Stomach (tissue), 9 donors: ENCODE data around the gene DNLZ. TPM values are rescaled to one million over a fixed set of nuclear protein-coding genes. Genes with fewer than 3 reads are reported as not detected.
A peak's percentile ranks its signal among the peaks of the same experiment; 100 is the strongest.

Experiments used
- DNase-seq, 2 donors: peaks; one replicate each; pipeline versions ENCODE4 v3.0.0 to v3.0.0-alpha.2; 2013 to 2019
- H3K27ac ChIP-seq, 5 donors: fragments of 200-600 bp in 4 of 5; sonication (generic) in 4 of 5; one replicate each; pipeline ENCODE4 v1.5.1; 2013 to 2019; ENCODE audit warnings: mild to moderate bottlenecking in 1 of 5, moderate library complexity in 1 of 5
- H3K27me3 ChIP-seq, 3 donors: fragments of 200-600 bp; sonication (generic); one replicate each; pipeline ENCODE4 v1.5.1; 2017 to 2019; ENCODE audit warnings: mixed run types in 1 of 3
- H3K36me3 ChIP-seq, 4 donors: fragments of 200-600 bp; sonication (generic); 1 replicate in 3 of 4; 2 replicates in 1 of 4; pipeline ENCODE4 v1.5.1; 2016 to 2019
- H3K4me1 ChIP-seq, 4 donors: fragments of 200-600 bp; sonication (generic); one replicate each; pipeline ENCODE4 v1.5.1; 2016 to 2019
- H3K4me3 ChIP-seq, 4 donors: fragments of 200-600 bp; sonication (generic) in 3 of 4; one replicate each; pipeline ENCODE4 v1.5.1; 2016 to 2019; ENCODE audit warnings: mild to moderate bottlenecking in 1 of 4
- H3K9me3 ChIP-seq, 4 donors: fragments of 200-600 bp; sonication (generic); one replicate each; pipeline ENCODE4 v1.5.1; 2016 to 2019
- CTCF ChIP-seq, 7 experiments: fragments of 450-650 bp in 4 of 7; fragments of 200-600 bp in 3 of 7; sonication (generic) in 3 of 7; IDR thresholded peaks; one replicate each; pipeline ENCODE4 v1.5.1; 2016 to 2019; ENCODE audit warnings: antibody characterized with exemption in 7 of 7, control low read depth in 2 of 7, mild to moderate bottlenecking in 1 of 7
- EP300 ChIP-seq: sonication (generic); formaldehyde crosslinking; IDR thresholded peaks from one replicate; pipeline ENCODE4 v1.6.1; 2017; ENCODE audit warnings: antibody characterized with exemption
- POLR2A ChIP-seq, 4 donors: fragments of 450-650 bp; IDR thresholded peaks; one replicate each; pipeline ENCODE4 v1.6.1; 2016; ENCODE audit warnings: antibody characterized with exemption in 4 of 4, control low read depth in 2 of 4, mild to moderate bottlenecking in 1 of 4, moderate library complexity in 1 of 4
- POLR2AphosphoS5 ChIP-seq, 3 donors: sonication (generic); formaldehyde crosslinking; IDR thresholded peaks; one replicate each; pipeline ENCODE4 v1.6.1; 2016; ENCODE audit warnings: antibody characterized with exemption in 3 of 3
- WGBS, 5 donors: extraction: QIAGEN DNeasy Blood & Tissue Kit in 3 of 5; methylation state at CpG; one replicate each; pipeline versions ENCODE4 v1.1.5 to v1.1.7; 2013 to 2018; 5-methylcytosine and 5-hydroxymethylcytosine counted together
- intact Hi-C: fragments of 100-400 bp; cut with DNase I; formaldehyde crosslinking; loops from one replicate; pipeline ENCODE4 v1.15.1; 2023; ENCODE audit warnings: low total_unique reads
- polyA plus RNA-seq, 3 donors: library from polyadenylated mRNA; stranded (reverse); fragments of 200-250 nt; gene quantifications; one replicate each; pipeline ENCODE4 v1.2.3, GENCODE V29; 2013
- total RNA-seq, 5 donors: library from RNA; depleted of rRNA; stranded (reverse); fragments of >200 nt; gene quantifications; one replicate each; pipeline versions ENCODE4 v1.1.0 to v1.2.3, GENCODE V29; 2014 to 2016
- donor health status: healthy with polysubstance abuse.
- donor health status: Bipolar disorder and iron deficiency.
- donor health status: healthy.

Gene DNLZ
- total and polyA plus RNA-seq, 8 donors: 1.3 to 16.8 (median 10.1) TPM; not detected in 1

DNA sequence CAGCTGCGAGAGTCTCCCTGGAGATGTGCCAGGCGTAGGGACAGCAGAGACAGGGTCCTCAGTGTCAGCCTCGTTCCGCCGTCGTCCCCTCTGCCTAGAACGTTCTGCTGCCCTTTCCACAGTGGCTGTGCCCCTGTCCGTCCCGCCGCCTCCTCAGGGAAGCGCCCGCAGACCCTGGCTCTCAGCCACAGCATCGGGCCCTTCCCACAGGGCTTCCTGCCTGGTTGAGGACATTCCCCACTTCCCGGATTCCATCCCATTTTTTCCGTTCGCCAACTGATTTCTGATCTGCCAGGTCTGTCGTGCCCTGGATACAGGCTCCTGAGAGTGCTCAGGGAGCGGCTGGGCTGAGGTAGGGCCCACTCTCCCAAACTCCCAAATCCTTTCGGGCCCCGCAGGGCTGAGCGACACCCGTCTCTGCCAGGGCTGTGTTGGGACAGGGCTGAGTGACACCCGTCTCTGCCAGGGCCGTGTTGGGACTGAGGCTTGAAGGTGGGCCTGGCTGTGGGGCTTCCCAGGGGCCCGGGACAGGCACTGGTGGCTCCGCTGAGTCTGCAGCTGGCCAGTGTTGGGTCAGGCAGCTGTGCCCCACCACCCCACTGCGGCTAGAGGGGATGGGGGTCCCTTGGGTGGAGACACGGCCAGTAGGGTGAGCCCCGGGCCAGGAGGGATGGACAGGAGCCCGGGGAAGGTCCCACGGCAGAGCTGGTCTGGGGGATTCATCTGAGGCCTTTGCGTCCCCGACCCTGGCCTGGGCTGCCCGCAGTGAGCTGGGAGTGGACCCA is 15.9 kb downstream of the DNLZ start:
- WGBS, 5 donors: 70 to 86% (median 80%) methylated on average over 30 to 34 of the region's 34 CpGs
- no peak overlapping the region for H3K27ac ChIP-seq
- no peak for TF ChIP-seq EP300
- no peak for TF ChIP-seq POLR2A (IDR thresholded peaks at IDR 0.05)
- TF ChIP-seq CTCF (IDR thresholded peaks at IDR 0.05): no peak
- TF ChIP-seq POLR2AphosphoS5 (IDR thresholded peaks at IDR 0.05): no peak

DNA sequence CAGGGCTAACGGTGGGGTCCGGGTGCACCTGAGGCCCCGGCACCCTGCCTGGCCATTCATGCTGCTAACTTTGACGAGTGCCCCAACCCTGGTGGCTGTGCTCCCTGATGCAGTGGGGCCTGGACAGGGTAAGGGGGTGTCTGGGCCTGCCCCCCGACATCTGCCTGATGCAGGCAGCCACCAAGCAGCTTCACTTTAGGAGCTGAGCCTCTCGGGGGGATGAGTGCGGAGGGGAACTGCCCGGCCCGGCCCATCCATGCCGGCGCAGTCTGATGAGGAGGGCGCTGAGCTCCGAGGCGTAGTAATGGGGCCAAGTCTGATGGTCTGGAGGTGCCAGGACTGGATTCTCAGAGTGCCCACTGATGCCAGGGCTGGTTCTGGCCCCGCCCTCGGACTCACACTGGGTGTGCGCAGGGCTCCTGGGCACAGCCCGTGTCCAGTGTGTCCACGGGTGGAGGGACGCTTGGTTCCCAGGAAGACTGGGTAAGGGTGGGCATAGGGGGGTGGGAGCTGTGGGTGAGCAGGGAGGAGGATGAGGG is 16.5 kb downstream of the DNLZ start:
- no peak for TF ChIP-seq CTCF (IDR thresholded peaks at IDR 0.05)
- no peak for TF ChIP-seq POLR2AphosphoS5 (IDR thresholded peaks at IDR 0.05)
- no peak for TF ChIP-seq POLR2A (IDR thresholded peaks at IDR 0.05)
- TF ChIP-seq EP300: no peak
- Histone ChIP-seq H3K27ac (no peak overlapping the region), H3K36me3 (peaks cover 0 to 20% (median 7%) of the 10 kb centered on the region in 4 donors), H3K4me1 (peaks cover 28 to 38% (median 36%) of the 10 kb centered on the region in 4 donors), H3K27me3 (no peaks in the 10 kb centered on the region), H3K9me3 (no peaks in the 10 kb centered on the region), H3K4me3 (no peak overlapping the region)
- intact Hi-C loops: no loop called here
- WGBS, 5 donors: 83 to 89% (median 88%) methylated on average over 5 to 20 of the region's 20 CpGs
- no peak for DNase-seq

More for the DNA sequence above, 15.9 kb downstream of the DNLZ start:
- intact Hi-C loops: no loop called here
- no peak for DNase-seq
- Histone ChIP-seq H3K4me3 (no peak overlapping the region), H3K36me3 (peaks cover 0 to 20% (median 7%) of the 10 kb centered on the region in 4 donors), H3K27me3 (no peaks in the 10 kb centered on the region), H3K9me3 (no peaks in the 10 kb centered on the region), H3K4me1 (peaks cover 21 to 34% (median 30%) of the 10 kb centered on the region in 4 donors)

DNA sequence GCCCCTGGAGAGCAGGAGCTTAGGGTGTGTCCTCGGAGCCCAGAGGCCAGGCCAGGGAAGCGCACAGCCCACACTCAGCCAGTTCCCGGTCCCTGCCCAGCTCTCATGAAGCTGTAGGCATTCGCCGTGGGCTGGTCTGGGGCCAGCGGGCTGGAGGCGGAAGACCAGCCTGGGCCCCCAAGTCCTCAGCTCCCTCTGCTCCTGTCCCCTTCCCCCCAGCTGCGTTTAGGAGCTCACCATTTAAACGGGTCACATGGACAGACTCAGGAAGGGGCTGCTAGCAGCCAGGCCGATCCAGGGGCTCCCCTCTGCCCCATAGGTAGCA is 17.4 kb downstream of the DNLZ start:
- Histone ChIP-seq H3K4me1 (peaks cover 36 to 46% (median 43%) of the 10 kb centered on the region in 4 donors), H3K27me3 (no peaks in the 10 kb centered on the region), H3K36me3 (peaks cover 0 to 20% (median 7%) of the 10 kb centered on the region in 4 donors), H3K9me3 (no peaks in the 10 kb centered on the region), H3K27ac (peak overlapping the region; percentile 17 to 43 (median 39)), H3K4me3 (peak overlapping the region in 1 of 4 donors; percentile 24)
- TF ChIP-seq POLR2AphosphoS5 (IDR thresholded peaks at IDR 0.05) (no peak), EP300 (no peak), POLR2A (IDR thresholded peaks at IDR 0.05) (no peak), CTCF (IDR thresholded peaks at IDR 0.05) (no peak)
- intact Hi-C loops: no loop called here
- 21 to 44% (median 37%) methylated on average over 5 to 10 of the region's 10 CpGs for WGBS, 5 donors
- DNase-seq: peak in 1 of 2 donors; percentile 27

GRCh38 chr9:136345281-136346156 is 18.0 kb downstream of the DNLZ start:
- H3K9me3 ChIP-seq: no peaks in the 10 kb centered on the region
- peak overlapping the region; percentile 17 to 43 (median 39) for H3K27ac ChIP-seq
- peaks cover 0 to 20% (median 10%) of the 10 kb centered on the region in 4 donors for H3K36me3 ChIP-seq
- no peaks in the 10 kb centered on the region for H3K27me3 ChIP-seq
- peak overlapping the region in 2 of 4 donors; percentile 11 to 24 for H3K4me3 ChIP-seq
- intact Hi-C loops: no loop called here
- TF ChIP-seq EP300: no peak
- peak in 4 of 7 experiments; percentile 13 to 49 (median 40) for TF ChIP-seq CTCF (IDR thresholded peaks at IDR 0.05)
- peak; percentile 80 for DNase-seq
- WGBS, 5 donors: 42 to 63% (median 46%) methylated on average over 19 to 43 of the region's 43 CpGs
- peaks cover 36 to 47% (median 46%) of the 10 kb centered on the region in 4 donors for H3K4me1 ChIP-seq
